ENCODE measurements around the gene COG7. TPM values are rescaled to one million over a fixed set of nuclear protein-coding genes. Genes with fewer than 3 reads are reported as not detected.

COG7 gene
- total and polyA plus RNA-seq, 2 donors (not counting 3 experiments of a cell fraction or from before 2014, with no cell fraction given): 24.1 to 42.0 TPM

- FAIRE-seq (no peak), DNase-seq (ENCODE audit: low read depth, low spot score) (no peak)
- Histone ChIP-seq H3K4me1 (ENCODE audit: control insufficient read depth, extremely low read depth, insufficient read depth, low read length) (no peaks in the 10 kb centered on the region), H3K4me3 (replicated peaks in 1 of 3; ENCODE audit: insufficient read depth in 1 of 3, low read depth in 1 of 3, low read length in 3 of 3) (no peak overlapping the region), H3K27me3 (ENCODE audit: control insufficient read depth in 2 of 2, insufficient read depth in 2 of 2, low read length in 2 of 2) (no peaks in the 10 kb centered on the region), H3K9me1 (replicated peaks; ENCODE audit: control insufficient read depth, extremely low read depth, insufficient read depth, low read length) (no peaks in the 10 kb centered on the region), H2AFZ (ENCODE audit: low read depth, low read length) (no peak overlapping the region), H3K27ac (ENCODE audit: insufficient read depth, low read depth, low read length) (no peak overlapping the region), H3K4me2 (ENCODE audit: insufficient read depth, low read length) (no peak overlapping the region), H3K79me2 (ENCODE audit: control insufficient read depth, insufficient read depth, low read length) (no peaks in the 10 kb centered on the region), H3K9ac (replicated peaks; ENCODE audit: extremely low read depth, insufficient read depth, low read length) (no peak overlapping the region), H3K36me3 (ENCODE audit: control insufficient read depth in 2 of 2, extremely low read depth in 1 of 2, insufficient read depth in 2 of 2, low read length in 2 of 2) (no peaks in the 10 kb centered on the region), H3K9me3 (replicated peaks; ENCODE audit: control insufficient read depth, insufficient read depth, low read length) (no peaks in the 10 kb centered on the region), H4K20me1 (replicated peaks; ENCODE audit: control insufficient read depth, extremely low read depth, insufficient read depth, low read length) (no peaks in the 10 kb centered on the region)
- dilution Hi-C loops (cut with MboI; ENCODE audit: extremely low pct_ligation_motif_present, low sequenced_read_pairs) (no loop called here), intact Hi-C loops (cut with micrococcal nuclease) (no loop called here)
- CTCF ChIA-PET: interaction anchor here (0.8 to 2.2 kb wide), 2 partner anchors 87 to 165 kb away, joined by 3 to 8 read pairs; no protein-coding TSS in a partner anchor
- TF ChIP-seq POLR2AphosphoS5 (IDR thresholded peaks at IDR 0.05; ENCODE audit: insufficient read depth, low read depth, low read length) (no peak), CTCF (IDR thresholded peaks at IDR 0.05; ENCODE audit: extremely low read depth in 1 of 2, insufficient read depth in 1 of 2, low read depth in 1 of 2, low read length in 2 of 2) (peak in 1 of 2 donors; percentile 36)
- POLR2A ChIA-PET: no interaction called here
- BruUV-seq (replicated peaks): no TSS peak
Observed at GRCh38 chr16:23348579-23349469, 104.2 kb downstream of the COG7 start.

- no TSS peak for BruUV-seq (replicated peaks)
Observed at GRCh38 chr16:23345237-23345636, 107.8 kb downstream of the COG7 start.

More at GRCh38 chr16:23345237-23345636, 107.8 kb downstream of the COG7 start:
- H3K9me1 ChIP-seq (replicated peaks; ENCODE audit: control insufficient read depth, extremely low read depth, insufficient read depth, low read length): no peaks in the 10 kb centered on the region
- ChIA-PET CTCF (interaction anchor here (1.0 kb wide), 1 partner anchor 8 kb away, joined by 3 read pairs; no protein-coding TSS in a partner anchor), POLR2A (no interaction called here)
- no peaks in the 10 kb centered on the region for H3K27me3 ChIP-seq (ENCODE audit: control insufficient read depth in 2 of 2, insufficient read depth in 2 of 2, low read length in 2 of 2)
- H2AFZ ChIP-seq (ENCODE audit: low read depth, low read length): no peak overlapping the region
- no peaks in the 10 kb centered on the region for H3K9me3 ChIP-seq (replicated peaks; ENCODE audit: control insufficient read depth, insufficient read depth, low read length)
- H3K4me1 ChIP-seq (ENCODE audit: control insufficient read depth, extremely low read depth, insufficient read depth, low read length): no peaks in the 10 kb centered on the region
- dilution Hi-C loops (cut with MboI; ENCODE audit: extremely low pct_ligation_motif_present, low sequenced_read_pairs) (no loop called here), intact Hi-C loops (cut with micrococcal nuclease) (no loop called here)
- H3K79me2 ChIP-seq (ENCODE audit: control insufficient read depth, insufficient read depth, low read length): no peaks in the 10 kb centered on the region
- FAIRE-seq (no peak), DNase-seq (ENCODE audit: low read depth, low spot score) (no peak)
- no peak overlapping the region for H3K4me2 ChIP-seq (ENCODE audit: insufficient read depth, low read length)
- no peaks in the 10 kb centered on the region for H3K36me3 ChIP-seq (ENCODE audit: control insufficient read depth in 2 of 2, extremely low read depth in 1 of 2, insufficient read depth in 2 of 2, low read length in 2 of 2)
- H3K9ac ChIP-seq (replicated peaks; ENCODE audit: extremely low read depth, insufficient read depth, low read length): no peak overlapping the region
- no peak overlapping the region for H3K4me3 ChIP-seq (replicated peaks in 1 of 3; ENCODE audit: insufficient read depth in 1 of 3, low read depth in 1 of 3, low read length in 3 of 3)
- no peaks in the 10 kb centered on the region for H4K20me1 ChIP-seq (replicated peaks; ENCODE audit: control insufficient read depth, extremely low read depth, insufficient read depth, low read length)
- TF ChIP-seq POLR2AphosphoS5 (IDR thresholded peaks at IDR 0.05; ENCODE audit: insufficient read depth, low read depth, low read length): no peak
- no peak for TF ChIP-seq EZH2 (IDR thresholded peaks at IDR 0.05; ENCODE audit: borderline replicate concordance, low read depth, low read length, severe bottlenecking)
- TF ChIP-seq MYC (IDR thresholded peaks at IDR 0.05; ENCODE audit: low read depth, low read length): no peak
- TF ChIP-seq POLR2A (IDR thresholded peaks at IDR 0.05; ENCODE audit: low read depth, low read length): no peak
- TF ChIP-seq FOS (IDR thresholded peaks at IDR 0.05; ENCODE audit: borderline replicate concordance, insufficient read depth, low read length): no peak
- no peak for TF ChIP-seq MAX (IDR thresholded peaks at IDR 0.05; ENCODE audit: insufficient read depth, insufficient read length)
- no peak for TF ChIP-seq GATA2 (IDR thresholded peaks at IDR 0.05; ENCODE audit: insufficient read depth, insufficient read length, low read depth, low read length)
- no peak for TF ChIP-seq JUN (IDR thresholded peaks at IDR 0.05; ENCODE audit: borderline replicate concordance, insufficient read depth, insufficient read length, low read depth)
- TF ChIP-seq CTCF (IDR thresholded peaks at IDR 0.05; ENCODE audit: extremely low read depth in 1 of 2, insufficient read depth in 1 of 2, low read depth in 1 of 2, low read length in 2 of 2): no peak
- no peak overlapping the region for H3K27ac ChIP-seq (ENCODE audit: insufficient read depth, low read depth, low read length)
